ENCODE results near the gene ZNF274.
"Not testable (repeated sequence)": the region's sequence is repeated elsewhere in the genome, so short reads cannot be mapped to it uniquely, and the experiment has no call there.

The ZNF274 gene

GRCh38 chr19:58213075-58213369, 30.2 kb downstream of the ZNF274 start:
- no peak for DNase-seq

DNA sequence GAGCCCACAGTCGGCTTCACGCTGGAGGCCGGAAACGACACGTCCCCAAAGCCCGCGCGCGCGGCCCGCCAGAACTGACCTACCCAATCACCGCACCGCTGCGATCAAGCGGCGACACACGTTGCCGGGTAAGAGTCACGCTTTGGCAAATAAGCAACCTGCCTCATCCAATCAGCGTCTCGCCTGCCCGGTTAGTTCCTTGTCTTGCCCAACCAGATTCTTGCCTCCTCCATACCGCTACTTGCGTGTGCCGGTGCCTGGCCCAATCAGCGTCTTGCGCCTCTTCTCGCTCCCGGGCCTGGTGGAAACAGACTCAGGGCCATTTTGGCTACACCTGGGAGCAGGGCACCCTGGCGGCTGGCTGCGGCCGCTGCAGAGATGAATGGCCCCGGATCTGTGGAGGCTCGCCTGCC, 34.2 kb downstream of the ZNF274 start:
- no peak for DNase-seq

- no peak for DNase-seq
These were observed 34.9 kb downstream of the ZNF274 start for GRCh38 chr19:58217607-58218391.

- peak; percentile 67 for DNase-seq
These were observed 36.0 kb downstream of the ZNF274 start for GRCh38 chr19:58218899-58219298.

GRCh38 chr19:58227964-58228584, 45.2 kb downstream of the ZNF274 start:
- peak; percentile 81 for DNase-seq

- DNase-seq: peak; percentile 92
These were observed 45.9 kb downstream of the ZNF274 start, which contains the start of gene ZNF544 for GRCh38 chr19:58228585-58229254. TSS of gene ZNF544 (plus strand) at chr19:58228914. CDS start at chr19:58244024, 15,110 bp downstream.

- peak; percentile 77 for DNase-seq
These were observed 46.4 kb downstream of the ZNF274 start for GRCh38 chr19:58229255-58229639.

- no peak for DNase-seq
These were observed 54.5 kb downstream of the ZNF274 start for GRCh38 chr19:58237324-58237723.

DNA sequence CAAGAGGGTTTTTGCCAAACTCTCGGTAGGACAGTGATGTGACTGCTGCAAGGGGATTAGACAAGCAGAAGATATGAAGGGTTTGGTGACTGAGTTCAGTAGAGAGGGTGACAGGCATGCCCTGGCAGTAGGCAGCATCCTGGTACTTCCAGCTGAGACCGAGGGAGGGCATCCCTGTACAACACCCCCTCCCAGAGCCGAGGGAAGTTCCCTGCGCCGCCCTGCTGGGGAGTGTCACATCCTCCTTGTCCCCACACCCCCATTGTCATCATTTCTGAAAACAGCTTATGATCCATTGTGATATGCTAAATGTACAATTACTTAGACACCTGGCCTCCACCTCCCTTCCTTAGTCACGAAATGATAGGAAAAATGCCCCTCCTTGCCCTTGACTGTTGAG, 60.5 kb downstream of the ZNF274 start:
- DNase-seq: no peak

DNA sequence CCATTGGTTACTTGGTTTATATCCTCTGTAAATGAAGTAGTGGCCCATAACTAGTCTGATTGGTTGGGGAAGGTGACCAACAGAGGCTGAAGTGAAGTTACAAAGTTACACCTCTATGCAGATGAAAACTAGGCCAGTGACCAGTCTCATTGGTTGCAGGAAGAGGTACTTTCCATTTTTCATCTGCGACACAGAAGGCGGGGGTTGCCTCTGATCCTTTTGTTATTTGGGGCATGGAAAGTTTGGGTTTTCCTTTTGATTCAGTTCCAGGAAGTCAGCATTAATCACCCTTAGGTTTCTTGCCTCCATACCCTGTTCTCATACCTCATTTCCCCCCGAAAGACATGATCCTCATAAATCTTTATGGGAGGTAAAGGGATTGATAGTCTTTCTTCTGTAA, 66.0 kb downstream of the ZNF274 start:
- DNase-seq: no peak

DNA sequence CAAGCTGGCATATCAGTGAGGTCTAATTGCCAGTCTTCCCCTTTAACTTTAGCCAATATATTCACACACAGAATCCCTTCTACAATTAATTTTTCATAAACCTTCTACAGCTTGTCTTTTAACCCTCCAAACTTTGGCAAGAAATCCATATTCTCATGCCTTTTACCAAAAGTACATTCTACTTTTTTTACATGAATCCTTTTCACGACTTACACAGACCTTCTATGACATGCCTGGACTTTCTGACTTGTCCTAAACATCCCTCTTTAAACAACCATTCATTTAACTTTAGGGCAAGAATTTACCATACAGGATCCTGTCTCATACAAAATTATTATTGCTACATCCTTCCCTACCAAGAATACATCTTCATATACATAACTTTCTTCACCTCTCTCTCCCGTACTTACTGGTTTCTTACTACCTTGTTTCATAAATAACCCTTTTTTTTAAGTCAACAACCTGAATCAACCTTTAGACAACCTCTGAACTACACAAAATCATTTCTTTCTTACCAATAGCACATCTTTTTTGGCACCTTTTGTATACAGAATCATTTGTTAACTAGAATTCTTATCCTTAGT, 69.3 kb downstream of the ZNF274 start:
- DNase-seq: peak; percentile 28

GRCh38 chr19:58258259-58258658, 75.4 kb downstream of the ZNF274 start:
- DNase-seq: not testable (repeated sequence)

- peak; percentile 44 for DNase-seq
These were observed 78.7 kb downstream of the ZNF274 start for GRCh38 chr19:58261600-58261967.

DNA sequence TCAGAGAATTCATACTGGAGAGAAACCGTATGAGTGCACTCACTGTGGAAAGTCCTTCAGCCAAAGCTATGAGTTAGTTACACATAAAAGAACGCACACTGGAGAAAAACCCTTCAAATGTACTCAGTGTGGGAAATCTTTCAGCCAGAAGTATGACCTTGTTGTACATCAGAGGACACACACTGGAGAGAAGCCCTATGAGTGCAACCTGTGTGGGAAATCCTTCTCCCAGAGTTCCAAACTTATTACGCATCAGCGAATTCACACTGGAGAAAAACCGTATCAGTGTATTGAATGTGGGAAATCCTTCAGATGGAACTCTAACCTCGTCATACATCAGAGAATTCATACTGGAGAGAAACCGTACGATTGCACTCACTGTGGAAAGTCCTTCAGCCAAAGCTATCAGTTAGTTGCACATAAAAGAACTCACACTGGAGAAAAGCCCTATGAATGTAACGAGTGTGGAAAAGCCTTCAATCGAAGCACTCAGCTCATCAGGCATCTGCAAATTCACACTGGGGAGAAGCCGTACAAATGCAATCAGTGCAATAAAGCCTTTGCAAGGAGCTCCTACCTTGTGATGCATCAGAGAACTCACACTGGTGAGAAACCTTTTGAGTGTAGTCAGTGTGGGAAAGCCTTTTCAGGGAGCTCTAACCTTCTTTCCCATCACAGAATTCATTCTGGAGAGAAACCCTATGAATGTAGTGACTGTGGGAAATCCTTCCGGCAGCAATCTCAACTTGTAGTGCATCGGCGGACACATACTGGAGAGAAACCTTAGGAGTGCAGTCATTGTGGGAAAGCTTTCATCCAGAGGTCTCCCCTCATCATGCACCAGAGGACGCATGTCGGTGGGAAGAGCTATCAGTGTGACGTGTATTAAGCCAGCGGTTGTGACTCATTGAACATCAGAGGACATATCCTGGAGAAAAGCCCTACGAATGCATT, 79.4 kb downstream of the ZNF274 start:
- DNase-seq: peak; percentile 49

DNA sequence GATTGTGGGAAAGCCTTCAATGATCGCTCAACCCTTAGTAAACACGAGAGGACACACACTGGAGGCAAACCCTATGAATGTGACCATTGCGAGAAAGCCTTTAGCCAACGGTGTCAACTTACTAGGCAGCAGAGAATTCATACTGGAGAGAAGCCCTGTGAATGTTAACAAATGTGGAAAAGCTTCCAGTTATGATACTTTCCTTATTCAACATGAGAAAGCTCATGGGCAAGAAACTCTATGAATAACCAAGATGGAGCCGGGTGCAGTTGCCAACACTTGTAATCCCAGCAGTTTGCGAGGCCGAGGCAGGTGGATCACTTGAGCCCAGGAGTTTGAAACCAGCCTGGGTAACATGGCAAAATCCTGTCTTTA, 80.0 kb downstream of the ZNF274 start:
- no peak for DNase-seq

Measured in DMS53 (cell line).